H1 (cell line): ENCODE measurements around the gene DGKI. TPM values are rescaled to one million over a fixed set of nuclear protein-coding genes. Genes with fewer than 3 reads are reported as not detected.
"Not testable (repeated sequence)": the region's sequence is repeated elsewhere in the genome, so short reads cannot be mapped to it uniquely, and the experiment has no call there.

Source experiments
- CTCF ChIA-PET: fragments of 300-600 bp; sonication (Branson Sonifier 250); formaldehyde crosslinking; loops from one replicate; lab custom pipeline; 2021; ENCODE audit not compliant: partially characterized antibody; lab: Charles Lee
- POLR2A ChIA-PET: fragments of 300-600 bp; sonication (Branson Sonifier 250); formaldehyde crosslinking; loops from one replicate; lab custom pipeline; 2021; ENCODE audit warnings: inconsistent platforms; ENCODE audit not compliant: partially characterized antibody; lab: Charles Lee
- DNase-seq, 2 experiments: peaks; one replicate each; pipeline versions ENCODE4 v3.0.0 to v3.0.0-alpha.2; 2010 to 2022; ENCODE audit warnings: low spot score in 2 of 2, low read depth in 1 of 2, mixed read lengths in 1 of 2
- FAIRE-seq: peaks from 2 replicates; lab custom pipeline; 2011; peaks lifted over from hg19 to GRCh38; lab: Jason Lieb, UNC
- H2AFZ ChIP-seq: 2 replicates; pipeline ENCODE4 v1.8.1; 2012; ENCODE audit warnings: low read length, inconsistent platforms
- H2AK5ac ChIP-seq: 2 replicates; pipeline ENCODE4 v1.6.1; 2013; ENCODE audit warnings: low read depth, low read length
- H2BK120ac ChIP-seq: replicated peaks from 2 replicates; pipeline ENCODE3; 2013; ENCODE audit warnings: low read depth, low read length, inconsistent platforms
- H2BK12ac ChIP-seq: 2 replicates; pipeline ENCODE4 v1.6.1; 2013; ENCODE audit warnings: low read depth, low read length
- H2BK15ac ChIP-seq: 2 replicates; pipeline ENCODE4 v1.6.1; 2013; ENCODE audit warnings: low read length
- H2BK20ac ChIP-seq: 2 replicates; pipeline ENCODE4 v1.6.1; 2013; ENCODE audit warnings: low read length
- H2BK5ac ChIP-seq: 2 replicates; pipeline ENCODE4 v1.6.1; 2013; ENCODE audit warnings: low read depth, low read length
- H3K14ac ChIP-seq: 2 replicates; pipeline ENCODE4 v1.6.1; 2013; ENCODE audit warnings: inconsistent platforms; ENCODE audit not compliant: insufficient read length
- H3K18ac ChIP-seq: 2 replicates; pipeline ENCODE4 v1.6.1; 2013; ENCODE audit warnings: low read length; ENCODE audit errors: extremely low read depth
- H3K23ac ChIP-seq: 2 replicates; pipeline ENCODE4 v1.6.1; 2013; ENCODE audit warnings: inconsistent platforms; ENCODE audit not compliant: insufficient read length
- H3K23me2 ChIP-seq: 2 replicates; pipeline ENCODE4 v1.6.1; 2013; ENCODE audit warnings: low read depth, low read length
- H3K27ac ChIP-seq: 2 replicates; pipeline ENCODE4 v1.6.1; 2011; ENCODE audit warnings: low read depth, low read length, inconsistent platforms
- H3K27me3 ChIP-seq, 4 experiments: replicated peaks in 1 of 4; 1 replicate in 1 of 4; 2 replicates in 3 of 4; pipeline versions ENCODE4 v1.6.1 to v1.8.1; 2011 to 2013; ENCODE audit warnings: low read length in 3 of 4, mild to moderate bottlenecking in 3 of 4, inconsistent platforms in 2 of 4, mixed read lengths in 2 of 4, moderate library complexity in 1 of 4; ENCODE audit not compliant: control insufficient read depth in 3 of 4, insufficient read depth in 3 of 4; ENCODE audit errors: extremely low read depth in 1 of 4
- H3K36me3 ChIP-seq, 4 experiments: 2 replicates each; pipeline versions ENCODE4 v1.6.1 to v1.8.1; 2011 to 2013; ENCODE audit warnings: mild to moderate bottlenecking in 4 of 4, low read length in 3 of 4, moderate library complexity in 2 of 4, control low read depth in 1 of 4, inconsistent platforms in 1 of 4; ENCODE audit not compliant: insufficient read depth in 4 of 4, control insufficient read depth in 2 of 4
- H3K4ac ChIP-seq: replicated peaks from 2 replicates; pipeline ENCODE3; 2013; ENCODE audit warnings: low read length, low read depth, mixed read lengths, inconsistent platforms; ENCODE audit not compliant: insufficient read length
- H3K4me1 ChIP-seq, 4 experiments: replicated peaks in 1 of 4; 1 replicate in 1 of 4; 2 replicates in 3 of 4; pipeline versions ENCODE4 v1.6.1 to v1.8.1; 2011 to 2013; ENCODE audit warnings: low read length in 3 of 4, inconsistent platforms in 2 of 4, mixed read lengths in 1 of 4; ENCODE audit not compliant: insufficient read depth in 4 of 4, control insufficient read depth in 3 of 4
- H3K4me2 ChIP-seq, 2 experiments: 2 replicates each; pipeline versions ENCODE4 v1.6.1 to v1.8.1; 2011 to 2013; ENCODE audit warnings: low read depth in 2 of 2, low read length in 2 of 2, control low read depth in 1 of 2, inconsistent platforms in 1 of 2, mild to moderate bottlenecking in 1 of 2; ENCODE audit not compliant: insufficient read depth in 1 of 2
- H3K4me3 ChIP-seq, 4 experiments: fragments of 200-600, 300-600 bp in 1 of 4; sonication (generic), shearing (Covaris generic), sonication (Bioruptor Twin) in 1 of 4; 2 replicates each; pipeline versions ENCODE4 v1.5.1 to v1.8.1; 2011 to 2016; ENCODE audit warnings: low read length in 4 of 4, low read depth in 3 of 4, control low read depth in 2 of 4, inconsistent platforms in 2 of 4, mild to moderate bottlenecking in 2 of 4, mixed read lengths in 1 of 4, moderate library complexity in 1 of 4; ENCODE audit not compliant: insufficient read depth in 2 of 4; ENCODE audit errors: extremely low read depth in 1 of 4
- H3K56ac ChIP-seq: replicated peaks from 2 replicates; pipeline ENCODE3; 2013; ENCODE audit warnings: low read depth, mild to moderate bottlenecking, mixed read lengths, low read length, inconsistent platforms; ENCODE audit not compliant: insufficient read length
- H3K79me1 ChIP-seq: 2 replicates; pipeline ENCODE4 v1.6.1; 2013; ENCODE audit warnings: low read depth, low read length, control low read depth
- H3K79me2 ChIP-seq, 2 experiments: 2 replicates each; pipeline versions ENCODE4 v1.6.1 to v1.8.1; 2012 to 2013; ENCODE audit warnings: low read length in 2 of 2, mild to moderate bottlenecking in 2 of 2, inconsistent platforms in 1 of 2; ENCODE audit not compliant: insufficient read depth in 2 of 2, control insufficient read depth in 1 of 2
- H3K9ac ChIP-seq, 4 experiments: replicated peaks in 1 of 4; 1 replicate in 1 of 4; 2 replicates in 3 of 4; pipeline versions ENCODE4 v1.6.1 to v1.8.1; 2011 to 2013; ENCODE audit warnings: low read depth in 3 of 4, low read length in 3 of 4, control low read depth in 2 of 4, mild to moderate bottlenecking in 2 of 4, moderate library complexity in 2 of 4, inconsistent platforms in 1 of 4; ENCODE audit errors: extremely low read depth in 1 of 4
- H3K9me3 ChIP-seq, 2 experiments: 2 replicates each; pipeline versions ENCODE4 v1.6.1 to v1.8.1; 2012 to 2013; ENCODE audit warnings: mild to moderate bottlenecking in 2 of 2, moderate library complexity in 2 of 2, control low read depth in 1 of 2, inconsistent platforms in 1 of 2, low read depth in 1 of 2, low read length in 1 of 2, mixed read lengths in 1 of 2; ENCODE audit not compliant: insufficient read depth in 2 of 2
- H4K20me1 ChIP-seq, 2 experiments: replicated peaks in 1 of 2; 2 replicates each; pipeline versions ENCODE3 to v1.8.1; 2011 to 2013; ENCODE audit warnings: inconsistent platforms in 2 of 2, low read length in 2 of 2, mild to moderate bottlenecking in 1 of 2; ENCODE audit not compliant: insufficient read depth in 2 of 2, control insufficient read depth in 1 of 2
- H4K5ac ChIP-seq: 2 replicates; pipeline ENCODE4 v1.6.1; 2013; ENCODE audit warnings: low read length, low read depth, mixed read lengths, inconsistent platforms; ENCODE audit not compliant: insufficient read length
- H4K8ac ChIP-seq: 2 replicates; pipeline ENCODE4 v1.8.0; 2013; ENCODE audit warnings: mild to moderate bottlenecking, moderate library complexity, low read length, inconsistent platforms; ENCODE audit not compliant: insufficient read depth; ENCODE audit errors: extremely low read depth
- H4K91ac ChIP-seq: replicated peaks from 2 replicates; pipeline ENCODE3; 2013; ENCODE audit warnings: low read length, mixed read lengths, inconsistent platforms; ENCODE audit not compliant: insufficient read length
- WGBS, 2 experiments: shearing (Covaris generic) in 1 of 2; methylation state at CpG; one replicate each; pipeline versions ENCODE4 v1.1.6 to v1.1.7; 2013 to 2015; ENCODE audit warnings: low lambda C conversion rate in 2 of 2, mixed read lengths in 2 of 2, inconsistent platforms in 1 of 2, low coverage in 1 of 2, missing lambda C conversion rate in 1 of 2; ENCODE audit not compliant: insufficient replicate concordance in 2 of 2, insufficient coverage in 1 of 2, insufficient read length in 1 of 2; ENCODE audit errors: extremely low coverage in 1 of 2, missing lambda C conversion rate in 1 of 2; 5-methylcytosine and 5-hydroxymethylcytosine counted together
- polyA plus RNA-seq, 7 experiments: library from polyadenylated mRNA; depleted of rRNA in 3 of 7; stranded (reverse) in 5 of 7; unstranded in 2 of 7; fragments of >200 nt in 5 of 7; fragments of 200-250 nt in 2 of 7; gene quantifications; 1 replicate in 5 of 7; 2 replicates in 1 of 7; 4 replicates in 1 of 7; pipeline versions ENCODE4 v1.2.1 to v1.2.3, GENCODE V29; 2011 to 2013; ENCODE audit warnings: missing spikeins in 2 of 7, mixed read lengths in 2 of 7
- total RNA-seq: library from RNA; stranded (reverse); fragmentation: NEBNext Ultra II Directional; extraction: Animal tissue kit (Norgen Biotek cat#: 25700); gene quantifications from 2 replicates; pipeline ENCODE4 v1.2.1, GENCODE V29; 2021

Gene DGKI
- total and polyA plus RNA-seq, 2 of the 8 experiments (the other 6 are each of a cell fraction or from before 2014, with no cell fraction given) = 0.20 to 0.71 TPM

DNA sequence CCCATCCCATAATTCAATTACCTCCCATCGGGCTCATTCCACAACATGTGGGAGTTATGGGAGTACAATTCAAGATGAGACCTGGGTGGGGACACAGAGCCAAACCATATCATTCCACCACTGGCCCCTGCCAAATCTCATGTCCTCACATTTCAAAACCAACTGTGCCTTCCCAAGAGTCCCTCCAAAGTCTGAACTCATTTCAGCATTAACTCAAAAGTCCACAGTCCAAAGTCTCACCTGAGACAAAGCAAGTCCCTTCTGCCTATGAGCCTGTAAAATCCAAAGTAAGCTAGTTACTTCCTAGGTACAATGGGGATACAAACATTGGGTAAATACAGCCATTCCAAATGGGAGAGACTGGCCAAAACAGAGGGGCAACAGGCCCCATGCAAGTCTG, 15.2 kb downstream of the DGKI start:
- H3K27ac ChIP-seq, H2BK15ac ChIP-seq, H3K23me2 ChIP-seq, H3K36me3 ChIP-seq, H3K9ac ChIP-seq, H4K5ac ChIP-seq, H2AK5ac ChIP-seq, FAIRE-seq, H3K79me2 ChIP-seq, H3K4me3 ChIP-seq, H3K23ac ChIP-seq, H4K91ac ChIP-seq, H2AFZ ChIP-seq, H4K8ac ChIP-seq, H3K18ac ChIP-seq, H3K4me1 ChIP-seq, H4K20me1 ChIP-seq, H3K4ac ChIP-seq, H2BK120ac ChIP-seq, H3K56ac ChIP-seq, DNase-seq, H3K27me3 ChIP-seq, H3K4me2 ChIP-seq, H3K79me1 ChIP-seq, H3K14ac ChIP-seq, H2BK12ac ChIP-seq, H2BK20ac ChIP-seq, H2BK5ac ChIP-seq: not testable (repeated sequence)
- peaks cover 26 to 27% of the 10 kb centered on the region in 2 experiments; a peak in 3 of 4 replicates for H3K9me3 ChIP-seq
- POLR2A ChIA-PET = interaction anchor here (1.2 kb wide), 1 partner anchor 9 kb away, joined by 3 read pairs; no protein-coding TSS in a partner anchor
- 100% methylated on average over 1 of the region's 1 CpG; no CpG with 5 or more reads in 1 of the 2 experiments for WGBS, 2 experiments
- CTCF ChIA-PET = interaction anchor here (1.1 to 1.5 kb wide), 2 partner anchors 10 to 12 kb away, joined by 3 to 4 read pairs; no protein-coding TSS in a partner anchor
